ENCODE data around the gene KRTAP10-7.
"Not testable (repeated sequence)": the region's sequence is repeated elsewhere in the genome, so short reads cannot be mapped to it uniquely, and the experiment has no call there.

KRTAP10-7 gene

GRCh38 chr21:44571844-44572782 lies 28.3 kb upstream of the KRTAP10-7 start:
- DNase-seq = peak; percentile 32

DNA sequence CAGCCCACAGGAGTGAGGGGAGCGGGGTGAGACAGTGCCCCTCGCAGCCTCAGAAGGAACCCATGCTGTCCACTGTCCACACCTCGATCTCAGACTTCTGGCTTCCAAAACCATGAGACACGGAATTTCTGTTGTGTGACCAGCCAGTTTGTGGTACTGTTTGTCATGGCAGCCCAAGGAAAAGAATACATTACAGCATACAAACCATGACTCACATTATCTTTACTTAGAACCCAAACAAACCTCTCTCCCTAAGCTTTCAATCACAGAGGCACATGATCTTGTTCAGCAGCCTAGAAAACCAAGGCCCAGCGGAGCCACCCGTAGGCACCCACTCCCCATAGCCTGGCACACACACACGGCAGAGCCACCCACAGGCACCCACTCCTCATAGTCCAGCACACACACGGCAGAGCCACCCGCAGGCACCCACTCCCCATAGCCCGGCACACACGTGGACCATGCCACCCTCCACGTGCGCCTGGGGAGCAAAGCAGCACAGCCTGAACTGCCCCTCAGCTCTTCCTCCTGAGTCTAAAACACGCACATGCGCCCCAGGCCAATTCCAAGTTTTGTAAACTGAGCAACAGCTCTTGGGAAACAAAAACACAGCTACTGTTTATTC lies 27.3 kb upstream of the KRTAP10-7 start:
- peak; percentile 39 for DNase-seq

DNA sequence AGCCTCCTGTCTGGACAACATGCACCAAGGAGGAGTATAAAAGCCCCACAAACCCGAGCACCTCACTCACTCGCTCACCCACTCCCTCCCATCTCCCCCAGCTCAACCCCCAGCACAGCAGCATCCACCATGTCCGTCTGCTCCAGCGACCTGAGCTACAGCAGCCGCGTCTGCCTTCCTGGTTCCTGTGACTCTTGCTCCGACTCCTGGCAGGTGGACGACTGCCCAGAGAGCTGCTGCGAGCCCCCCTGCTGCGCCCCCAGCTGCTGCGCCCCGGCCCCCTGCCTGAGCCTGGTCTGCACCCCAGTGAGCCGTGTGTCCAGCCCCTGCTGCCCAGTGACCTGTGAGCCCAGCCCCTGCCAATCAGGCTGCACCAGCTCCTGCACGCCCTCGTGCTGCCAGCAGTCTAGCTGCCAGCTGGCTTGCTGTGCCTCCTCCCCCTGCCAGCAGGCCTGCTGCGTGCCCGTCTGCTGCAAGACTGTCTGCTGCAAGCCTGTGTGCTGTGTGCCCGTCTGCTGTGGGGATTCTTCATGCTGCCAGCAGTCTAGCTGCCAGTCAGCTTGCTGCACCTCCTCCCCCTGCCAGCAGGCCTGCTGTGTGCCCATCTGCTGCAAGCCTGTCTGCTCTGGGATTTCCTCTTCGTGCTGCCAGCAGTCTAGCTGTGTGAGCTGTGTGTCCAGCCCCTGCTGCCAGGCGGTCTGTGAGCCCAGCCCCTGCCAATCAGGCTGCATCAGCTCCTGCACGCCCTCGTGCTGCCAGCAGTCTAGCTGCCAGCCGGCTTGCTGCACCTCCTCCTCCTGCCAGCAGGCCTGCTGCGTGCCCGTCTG lies 26.6 kb upstream of the KRTAP10-7 start, which contains the start of gene KRTAP10-4:
TSS of gene KRTAP10-4 (plus strand) at position 100 of the 827 bp plus-strand sequence. CDS start at position 130, 30 bp downstream.
- DNase-seq = not testable (repeated sequence)

DNA sequence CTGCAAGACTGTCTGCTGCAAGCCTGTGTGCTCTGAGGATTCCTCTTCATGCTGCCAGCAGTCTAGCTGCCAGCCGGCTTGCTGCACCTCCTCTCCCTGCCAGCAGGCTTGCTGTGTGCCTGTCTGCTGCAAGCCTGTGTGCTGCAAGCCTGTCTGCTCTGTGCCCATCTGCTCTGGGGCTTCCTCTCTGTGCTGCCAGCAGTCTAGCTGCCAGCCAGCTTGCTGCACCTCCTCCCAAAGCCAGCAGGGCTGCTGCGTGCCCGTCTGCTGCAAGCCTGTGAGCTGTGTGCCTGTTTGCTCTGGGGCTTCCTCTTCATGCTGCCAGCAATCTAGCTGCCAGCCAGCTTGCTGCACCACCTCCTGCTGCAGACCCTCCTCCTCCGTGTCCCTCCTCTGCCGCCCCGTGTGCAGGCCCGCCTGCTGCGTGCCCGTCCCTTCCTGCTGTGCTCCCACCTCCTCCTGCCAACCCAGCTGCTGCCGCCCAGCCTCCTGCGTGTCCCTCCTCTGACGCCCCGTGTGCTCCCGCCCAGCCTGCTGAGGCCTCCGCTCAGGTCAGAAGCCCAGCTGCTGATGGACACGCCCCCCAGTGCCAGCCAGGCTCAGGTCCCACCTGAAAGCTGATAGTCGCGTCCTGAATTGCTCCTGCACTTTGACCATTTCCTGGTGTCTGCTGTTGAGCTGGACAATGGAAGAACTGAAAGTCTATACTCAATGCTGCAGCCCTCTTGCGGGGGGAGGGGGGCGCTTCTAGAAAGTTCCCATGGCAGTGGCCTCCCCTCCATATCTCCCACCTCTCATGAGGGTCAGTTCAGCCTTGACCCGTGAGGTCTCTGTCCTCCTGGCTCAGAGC lies 25.7 kb upstream of the KRTAP10-7 start:
- DNase-seq = peak; percentile 47

- DNase-seq = peak; percentile 36
Measured at GRCh38 chr21:44575307-44576024, 24.9 kb upstream of the KRTAP10-7 start.

- DNase-seq = no peak
Measured at GRCh38 chr21:44576025-44576420, 24.4 kb upstream of the KRTAP10-7 start.

DNA sequence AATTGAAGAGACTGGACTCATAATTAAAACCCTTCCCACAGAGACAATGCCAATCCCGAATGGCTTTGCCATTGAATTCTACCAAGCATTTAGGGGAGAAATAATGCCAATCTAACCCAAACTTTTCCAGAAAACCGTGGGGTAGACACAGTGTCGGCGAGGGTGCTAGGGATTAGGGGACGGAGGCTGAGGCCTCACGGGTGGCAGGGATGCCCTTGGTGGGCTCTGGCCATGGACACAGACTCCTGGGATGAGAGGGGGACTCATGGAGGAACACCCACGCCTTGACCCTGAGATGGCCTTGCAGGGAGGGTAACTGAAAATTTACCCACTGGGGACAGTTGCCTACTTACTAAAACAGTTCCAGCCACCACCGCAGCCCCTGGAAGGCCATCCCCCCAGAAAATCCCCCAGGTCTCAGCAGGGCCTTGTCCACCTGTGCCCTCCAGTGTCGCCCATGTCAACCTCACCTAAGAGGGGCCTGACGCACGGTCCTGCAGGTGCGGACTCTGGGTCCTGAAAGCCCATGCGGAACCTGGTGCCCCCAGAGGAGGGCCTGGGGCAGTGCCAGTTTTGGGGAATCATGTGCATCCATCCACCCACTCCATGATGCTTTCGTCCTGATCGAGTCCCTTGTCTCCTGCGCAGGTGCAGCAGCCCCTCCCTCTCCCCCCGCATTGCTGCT lies 21.9 kb upstream of the KRTAP10-7 start:
- DNase-seq = peak; percentile 41

GRCh38 chr21:44579056-44579832 lies 21.2 kb upstream of the KRTAP10-7 start:
- peak; percentile 35 for DNase-seq

GRCh38 chr21:44579833-44580144 lies 20.6 kb upstream of the KRTAP10-7 start:
- DNase-seq = peak; percentile 43

DNA sequence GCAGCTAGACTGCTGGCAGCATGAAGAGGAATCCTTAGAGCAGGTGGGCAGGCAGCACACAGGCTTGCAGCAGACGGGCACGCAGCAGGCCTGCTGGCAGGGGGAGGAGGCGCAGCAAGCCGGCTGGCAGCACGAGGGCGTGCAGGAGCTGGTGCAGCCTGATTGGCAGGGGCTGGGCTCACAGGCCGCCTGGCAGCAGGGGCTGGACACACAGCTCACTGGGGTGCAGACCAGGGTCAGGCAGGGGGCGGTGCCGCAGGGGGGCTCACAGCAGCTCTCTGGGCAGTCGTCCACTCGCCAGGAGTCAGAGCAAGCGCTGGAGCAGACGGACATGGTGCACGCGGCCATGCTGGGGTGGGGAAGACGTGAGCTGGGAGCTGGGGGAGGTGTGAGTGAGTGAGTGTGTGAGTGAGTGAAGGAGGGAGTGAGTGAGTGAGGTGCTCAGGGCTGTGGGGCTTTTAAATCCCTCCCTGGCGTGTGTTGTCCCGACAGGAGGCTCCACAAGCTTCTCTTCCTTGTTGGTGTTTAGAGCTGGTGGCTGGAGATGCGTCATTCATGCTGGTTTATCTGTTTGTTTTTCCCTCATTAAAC lies 20.1 kb upstream of the KRTAP10-7 start, which contains the start of gene KRTAP10-5:
TSS of gene KRTAP10-5 (minus strand) at position 374 of the 591 bp plus-strand sequence. CDS start at position 348, 26 bp downstream.
- DNase-seq = peak; percentile 37

- no peak for DNase-seq
Measured at GRCh38 chr21:44581158-44581557, 19.2 kb upstream of the KRTAP10-7 start.

- no peak for DNase-seq
Measured at GRCh38 chr21:44582055-44582454, 18.3 kb upstream of the KRTAP10-7 start.

- no peak for DNase-seq
Measured at GRCh38 chr21:44583089-44583799, 17.2 kb upstream of the KRTAP10-7 start.

GRCh38 chr21:44583800-44584147 lies 16.6 kb upstream of the KRTAP10-7 start:
- no peak for DNase-seq

DNA sequence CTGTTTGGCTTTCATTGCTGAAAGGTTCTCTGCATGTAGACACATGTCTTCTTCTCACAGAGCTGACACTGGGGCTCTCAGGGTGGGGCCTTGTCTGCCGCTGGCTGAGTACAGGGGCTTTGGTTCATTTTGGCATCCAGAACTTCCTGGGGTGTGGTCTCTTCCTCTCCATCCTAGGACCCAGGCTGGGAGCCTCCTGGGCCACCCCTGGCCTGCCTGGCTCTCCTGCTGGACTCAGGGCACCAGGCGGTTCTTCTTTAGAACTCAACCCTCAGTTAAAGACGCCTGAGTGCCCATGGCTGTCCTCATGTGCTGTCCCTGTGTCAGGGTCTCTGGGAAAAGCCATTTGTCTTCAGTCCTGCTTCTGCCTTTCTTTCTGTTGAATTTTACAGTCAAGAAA lies 14.5 kb upstream of the KRTAP10-7 start:
- no peak for DNase-seq

GRCh38 chr21:44589094-44589493 lies 11.3 kb upstream of the KRTAP10-7 start:
- DNase-seq = no peak

- peak; percentile 53 for DNase-seq
Measured at GRCh38 chr21:44589586-44590305, 10.7 kb upstream of the KRTAP10-7 start.

- no peak for DNase-seq
Measured at GRCh38 chr21:44590311-44590721, 10.1 kb upstream of the KRTAP10-7 start.
